SK-N-SH treated with all-trans-retinoic acid at 6 μM for 48 hours (cell line): ENCODE results near the gene AAMDC.

ENCODE experiments used
- ATAC-seq: fragments of 200-7000 bp; cut with Tn5 transposase; 3 replicates; pipeline ENCODE4 v1.9.1; 2020; ENCODE audit warnings: mild to moderate bottlenecking, moderate library complexity
- ARNTL ChIP-seq: fragments of 450-650 bp; formaldehyde crosslinking; IDR thresholded peaks from 2 replicates; pipeline ENCODE4 v1.5.0; 2020; ENCODE audit warnings: low read depth, mild to moderate bottlenecking, moderate library complexity, borderline replicate concordance
- CSRNP3 ChIP-seq: fragments of 250-450 bp; sonication (Bioruptor Pico); IDR thresholded peaks from 2 replicates; pipeline ENCODE4 v1.5.1; 2021; ENCODE audit warnings: mild to moderate bottlenecking, moderate library complexity
- ESRRG ChIP-seq: fragments of 250-450 bp; sonication (Bioruptor Pico); IDR thresholded peaks from 2 replicates; pipeline ENCODE4 v1.6.1; 2021; ENCODE audit warnings: mild to moderate bottlenecking
- GLIS3 ChIP-seq: fragments of 250-450 bp; sonication (Bioruptor Pico); IDR thresholded peaks from 2 replicates; pipeline ENCODE4 v1.5.0; 2020; ENCODE audit warnings: mild to moderate bottlenecking, moderate library complexity
- ISL1 ChIP-seq: fragments of 250-450 bp; sonication (Bioruptor Pico); IDR thresholded peaks from 2 replicates; pipeline ENCODE4 v2.1.2; 2022; ENCODE audit warnings: mild to moderate bottlenecking, moderate library complexity
- PATZ1 ChIP-seq: fragments of 250-450 bp; sonication (Bioruptor Pico); IDR thresholded peaks from 2 replicates; pipeline ENCODE4 v1.8.0; 2020; ENCODE audit warnings: mild to moderate bottlenecking, moderate library complexity, borderline replicate concordance
- POU6F1 ChIP-seq: fragments of 250-450 bp; sonication (Bioruptor Pico); IDR thresholded peaks from 2 replicates; pipeline ENCODE4 v1.8.0; 2021; ENCODE audit warnings: low read depth, mild to moderate bottlenecking, moderate library complexity, borderline replicate concordance
- PPARA ChIP-seq: fragments of 250-450 bp; sonication (Bioruptor Pico); IDR thresholded peaks from 2 replicates; pipeline ENCODE4 v1.5.0; 2020; ENCODE audit warnings: mild to moderate bottlenecking, borderline replicate concordance
- RARB ChIP-seq: fragments of 250-450 bp; sonication (Bioruptor Pico); IDR thresholded peaks from 2 replicates; pipeline ENCODE4 v1.8.0; 2021; ENCODE audit warnings: mild to moderate bottlenecking, moderate library complexity
- SNAI2 ChIP-seq: fragments of 250-450 bp; sonication (Bioruptor Pico); IDR thresholded peaks from 2 replicates; pipeline ENCODE4 v1.5.0; 2020; ENCODE audit warnings: mild to moderate bottlenecking, moderate library complexity
- TOX ChIP-seq: fragments of 250-450 bp; sonication (Bioruptor Pico); IDR thresholded peaks from 2 replicates; pipeline ENCODE4 v1.8.0; 2021; ENCODE audit warnings: mild to moderate bottlenecking, moderate library complexity, borderline replicate concordance
- ZFP3 ChIP-seq: fragments of 250-450 bp; sonication (Bioruptor Pico); IDR thresholded peaks from 2 replicates; pipeline ENCODE4 v1.5.0; 2020; ENCODE audit warnings: mild to moderate bottlenecking, moderate library complexity
- ZFP30 ChIP-seq: fragments of 450-650 bp; formaldehyde crosslinking; IDR thresholded peaks from 2 replicates; pipeline ENCODE4 v1.5.0; 2022; ENCODE audit warnings: mild to moderate bottlenecking, moderate library complexity
- ZNF565 ChIP-seq: fragments of 450-650 bp; formaldehyde crosslinking; conservative IDR thresholded peaks from 2 replicates; pipeline ENCODE4 v1.5.0; 2020; ENCODE audit warnings: low read depth, mild to moderate bottlenecking, moderate library complexity
- ZNF70 ChIP-seq: fragments of 450-650 bp; formaldehyde crosslinking; IDR thresholded peaks from 2 replicates; pipeline ENCODE4 v1.5.0; 2020; ENCODE audit warnings: mild to moderate bottlenecking, moderate library complexity
- ZNF8 ChIP-seq: fragments of 450-650 bp; formaldehyde crosslinking; IDR thresholded peaks from 2 replicates; pipeline ENCODE4 v1.5.0; 2020; ENCODE audit warnings: mild to moderate bottlenecking, moderate library complexity
- TF ChIP-seq, protein P1 (sequence below): fragments of 250-450 bp; sonication (Bioruptor Pico); IDR thresholded peaks from 2 replicates; pipeline ENCODE4 v1.5.0; 2020; ENCODE audit warnings: mild to moderate bottlenecking, moderate library complexity

Gene AAMDC

GRCh38 chr11:77814848-77815247 lies 6.1 kb upstream of the AAMDC start:
- TF ChIP-seq ZFP3 (no peak), RARB (no peak), ZNF70 (CRISPR knock-in tag) (no peak), ARNTL (CRISPR knock-in tag) (no peak), ZFP30 (CRISPR knock-in tag) (peak; percentile 38; the same call in 1 of the 2 replicates), PPARA (no peak)
- TF ChIP-seq, all 23 proteins: peak for 1
- no peak for ATAC-seq

DNA sequence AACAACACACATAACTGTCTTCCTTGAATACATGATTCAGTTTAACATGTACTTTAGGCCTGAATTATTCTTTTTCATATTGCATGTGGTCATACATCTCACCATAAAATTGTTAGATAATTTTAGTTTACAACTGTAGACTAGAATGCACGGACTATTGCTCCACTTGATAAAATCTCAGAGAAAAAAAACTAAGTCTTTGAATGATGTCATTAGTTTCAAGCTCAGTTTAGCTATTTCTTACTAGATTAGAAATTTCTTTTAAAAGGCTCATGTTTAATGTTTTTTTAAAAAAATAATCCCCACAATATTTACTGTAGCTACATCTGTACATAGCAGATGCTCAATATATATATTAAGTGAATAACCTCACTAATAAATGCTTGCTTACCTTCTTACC lies 5.5 kb upstream of the AAMDC start:
- no peak for ATAC-seq
- TF ChIP-seq, protein P1, sequence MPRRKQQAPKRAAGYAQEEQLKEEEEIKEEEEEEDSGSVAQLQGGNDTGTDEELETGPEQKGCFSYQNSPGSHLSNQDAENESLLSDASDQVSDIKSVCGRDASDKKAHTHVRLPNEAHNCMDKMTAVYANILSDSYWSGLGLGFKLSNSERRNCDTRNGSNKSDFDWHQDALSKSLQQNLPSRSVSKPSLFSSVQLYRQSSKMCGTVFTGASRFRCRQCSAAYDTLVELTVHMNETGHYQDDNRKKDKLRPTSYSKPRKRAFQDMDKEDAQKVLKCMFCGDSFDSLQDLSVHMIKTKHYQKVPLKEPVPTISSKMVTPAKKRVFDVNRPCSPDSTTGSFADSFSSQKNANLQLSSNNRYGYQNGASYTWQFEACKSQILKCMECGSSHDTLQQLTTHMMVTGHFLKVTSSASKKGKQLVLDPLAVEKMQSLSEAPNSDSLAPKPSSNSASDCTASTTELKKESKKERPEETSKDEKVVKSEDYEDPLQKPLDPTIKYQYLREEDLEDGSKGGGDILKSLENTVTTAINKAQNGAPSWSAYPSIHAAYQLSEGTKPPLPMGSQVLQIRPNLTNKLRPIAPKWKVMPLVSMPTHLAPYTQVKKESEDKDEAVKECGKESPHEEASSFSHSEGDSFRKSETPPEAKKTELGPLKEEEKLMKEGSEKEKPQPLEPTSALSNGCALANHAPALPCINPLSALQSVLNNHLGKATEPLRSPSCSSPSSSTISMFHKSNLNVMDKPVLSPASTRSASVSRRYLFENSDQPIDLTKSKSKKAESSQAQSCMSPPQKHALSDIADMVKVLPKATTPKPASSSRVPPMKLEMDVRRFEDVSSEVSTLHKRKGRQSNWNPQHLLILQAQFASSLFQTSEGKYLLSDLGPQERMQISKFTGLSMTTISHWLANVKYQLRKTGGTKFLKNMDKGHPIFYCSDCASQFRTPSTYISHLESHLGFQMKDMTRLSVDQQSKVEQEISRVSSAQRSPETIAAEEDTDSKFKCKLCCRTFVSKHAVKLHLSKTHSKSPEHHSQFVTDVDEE, result no peak
- no peak for TF ChIP-seq PPARA
- no peak for TF ChIP-seq POU6F1 (CRISPR knock-in tag)
- TF ChIP-seq TOX (CRISPR knock-in tag), result no peak
- TF ChIP-seq ZNF565, result no peak
- TF ChIP-seq ZFP30 (CRISPR knock-in tag), result no peak
- TF ChIP-seq PATZ1 (CRISPR knock-in tag), result no peak
- no peak for TF ChIP-seq ZNF8 (CRISPR knock-in tag)
- no peak for TF ChIP-seq ISL1 (CRISPR knock-in tag)
- TF ChIP-seq CSRNP3 (CRISPR knock-in tag), result no peak
- TF ChIP-seq GLIS3 (CRISPR knock-in tag), result no peak

GRCh38 chr11:77819411-77819920 lies 1.5 kb upstream of the AAMDC start:
- ATAC-seq, result peak; percentile 69
- no peak for TF ChIP-seq CSRNP3 (CRISPR knock-in tag)
- TF ChIP-seq ESRRG (CRISPR knock-in tag), result no peak

DNA sequence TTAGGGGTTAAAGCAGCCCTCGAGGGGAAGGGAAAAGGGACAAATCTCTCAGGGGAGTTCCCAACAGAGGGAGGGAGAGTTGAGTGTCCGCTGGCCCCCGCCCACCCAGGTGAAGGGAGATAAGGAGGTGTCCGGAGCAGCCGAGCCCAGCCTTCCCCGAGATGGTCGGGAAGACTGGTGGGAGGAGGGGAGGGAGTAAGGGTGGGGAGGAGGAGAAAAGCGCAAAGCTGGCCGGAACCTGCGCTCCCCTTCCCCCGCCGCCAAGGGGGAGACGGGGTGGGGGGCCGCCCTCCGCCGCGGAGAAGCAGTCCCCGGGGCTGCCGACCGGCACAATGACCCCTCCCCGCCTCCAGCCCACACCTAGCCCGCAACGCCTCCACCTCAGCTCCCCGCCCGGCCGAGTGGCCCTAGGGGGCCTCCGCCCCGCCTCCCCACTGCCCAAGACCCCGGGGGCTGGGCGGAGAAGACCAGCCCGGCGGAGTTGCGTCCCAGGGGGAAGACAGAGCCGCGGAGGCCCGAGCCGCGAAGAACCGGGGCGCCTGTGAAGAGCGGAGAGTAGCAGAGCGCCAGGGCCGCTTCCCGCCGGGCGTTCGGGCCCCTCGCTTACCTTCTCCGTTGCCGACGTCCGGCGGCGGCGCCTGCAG lies 901 bp upstream of the AAMDC start:
- no peak for TF ChIP-seq ISL1 (CRISPR knock-in tag)
- TF ChIP-seq SNAI2 (CRISPR knock-in tag), result no peak
- TF ChIP-seq, protein P1, result no peak
- ATAC-seq, result peak; percentile 27
